Hair follicle dermal papilla cell (primary cell): ENCODE measurements around the gene TRUB1. TPM values are rescaled to one million over a fixed set of nuclear protein-coding genes. Genes with fewer than 3 reads are reported as not detected.

Experiments
- small RNA-seq: library from RNA; depleted of rRNA; stranded (forward); fragments of <200 nt; gene quantifications from one replicate; pipeline ENCODE3, GENCODE V24; 2012
- total RNA-seq: library from RNA; depleted of rRNA; stranded (reverse); fragments of >200 nt; gene quantifications from 2 replicates; pipeline ENCODE4 v1.2.3, GENCODE V29; 2012

Gene TRUB1
- 25.0 and 25.4 TPM in 2 replicates for total RNA-seq

DNA sequence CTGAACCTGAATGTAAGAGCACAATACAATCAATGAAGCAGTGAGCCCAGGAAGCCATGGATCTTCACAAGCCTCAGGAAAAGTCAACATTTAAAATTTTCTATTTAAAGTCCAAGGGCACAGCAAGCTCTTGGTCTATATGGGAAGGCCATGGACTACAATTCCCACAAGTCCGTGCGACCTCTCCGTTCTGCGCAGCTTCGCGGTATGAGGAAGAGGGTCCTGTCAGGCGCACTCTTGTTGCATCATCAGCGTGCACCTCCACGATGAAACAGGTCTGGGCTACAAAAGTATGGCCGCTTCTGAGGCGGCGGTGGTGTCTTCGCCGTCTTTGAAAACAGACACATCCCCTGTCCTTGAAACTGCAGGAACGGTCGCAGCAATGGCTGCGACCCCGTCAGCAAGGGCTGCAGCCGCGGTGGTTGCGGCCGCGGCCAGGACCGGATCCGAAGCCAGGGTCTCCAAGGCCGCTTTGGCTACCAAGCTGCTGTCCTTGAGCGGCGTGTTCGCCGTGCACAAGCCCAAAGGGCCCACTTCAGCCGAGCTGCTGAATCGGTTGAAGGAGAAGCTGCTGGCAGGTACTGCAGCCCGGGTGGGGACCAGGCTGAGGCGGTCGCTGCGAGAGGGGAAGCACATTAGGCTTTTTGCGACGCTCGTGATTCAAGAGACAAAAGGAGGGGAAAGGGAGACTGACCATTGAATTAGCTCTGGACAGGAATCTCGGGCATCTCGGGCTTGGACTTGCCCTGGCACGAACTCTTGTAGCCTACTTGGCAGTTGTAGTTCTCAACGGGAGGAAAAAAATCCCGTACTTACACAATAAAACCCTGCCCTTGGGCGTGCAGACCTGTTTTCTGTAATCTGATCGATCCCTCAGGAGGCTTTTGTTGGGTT is at the start of gene TRUB1:
Gene TRUB1, plus strand, starts transcription at position 234 of the 894 bp plus-strand sequence. Its CDS starts 59 bp downstream, at position 293.

Small RNA genes within 50 kb of the gene (small RNA-seq; reads per million reads assigned to genes)
- not detected for gene RNU6-1121P

Other genes with a start within 250 kb of the TRUB1 start
- 34.7 and 41.7 TPM in 2 replicates for gene FHIP2A, start 116.4 kb upstream of the TRUB1 start, total RNA-seq
- gene ATRNL1, start 155.2 kb downstream of the TRUB1 start, total RNA-seq = 0.65 TPM in 1 of 2 replicates, not detected in the other